AML-193 (cell line): Measurements from ENCODE around the gene SLC2A3.
"Not testable (repeated sequence)": the region's sequence is repeated elsewhere in the genome, so short reads cannot be mapped to it uniquely, and the experiment has no call there.

ENCODE experiments used
- DNase-seq, 2 experiments: peaks; one replicate each; lab custom pipeline; 2025; lab: John Stamatoyannopoulos, UW

SLC2A3 gene

DNA sequence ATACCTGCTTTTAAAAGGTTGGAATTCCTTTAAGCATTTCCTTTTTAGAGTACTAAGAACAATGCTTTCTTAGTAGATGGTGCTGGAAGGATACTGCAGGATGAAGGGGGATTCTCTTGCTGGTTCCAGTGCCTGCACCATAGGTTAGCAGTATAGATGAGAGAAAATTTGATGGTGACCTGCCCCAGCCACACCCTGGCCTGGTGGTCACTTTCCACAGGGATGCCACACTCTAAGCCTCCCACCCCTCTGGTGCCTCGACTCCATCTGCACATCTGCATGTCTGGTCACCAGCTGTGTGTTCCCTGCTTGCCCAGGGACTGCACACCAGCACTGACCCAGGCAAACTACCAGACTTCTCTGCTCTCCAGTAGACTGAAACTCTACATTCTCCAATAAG, 19.1 kb downstream of the SLC2A3 start:
- DNase-seq: no peak

DNA sequence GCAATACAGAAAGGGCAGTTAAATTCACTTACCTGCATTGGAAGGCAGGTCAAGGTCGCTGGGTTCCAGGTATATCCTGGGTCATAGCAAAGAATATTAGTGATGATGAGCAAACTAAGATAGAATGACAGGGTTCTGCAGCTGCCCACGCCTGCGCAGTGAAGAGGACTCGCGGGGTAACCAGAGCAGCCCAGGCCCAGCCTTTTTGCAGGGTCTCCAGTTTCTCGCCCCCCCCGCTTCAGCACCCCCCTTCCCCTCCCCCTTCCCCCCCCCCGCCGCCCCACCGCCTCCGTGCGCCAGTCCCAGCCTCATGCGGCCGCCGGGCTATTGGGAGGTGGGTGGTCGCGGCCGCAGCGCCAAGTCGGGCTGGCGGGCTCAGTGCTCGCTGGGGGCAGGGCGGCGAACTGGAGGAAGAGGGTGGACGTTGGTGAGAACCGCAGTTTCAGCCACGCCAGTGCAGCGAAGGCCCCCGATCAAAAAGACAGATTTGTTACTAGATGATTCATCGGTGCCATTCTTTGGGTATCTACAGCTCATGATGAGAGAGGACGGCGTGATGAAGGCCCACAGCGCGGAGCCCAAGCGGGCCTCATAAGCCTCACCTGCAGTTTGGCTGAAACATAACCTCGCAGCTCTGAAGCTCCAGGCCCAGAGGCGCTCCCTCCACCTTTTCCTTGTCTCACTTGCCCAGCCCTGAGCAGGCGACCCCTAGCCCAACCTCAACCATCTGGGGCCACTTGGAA, 20.2 kb downstream of the SLC2A3 start:
- no peak for DNase-seq

DNA sequence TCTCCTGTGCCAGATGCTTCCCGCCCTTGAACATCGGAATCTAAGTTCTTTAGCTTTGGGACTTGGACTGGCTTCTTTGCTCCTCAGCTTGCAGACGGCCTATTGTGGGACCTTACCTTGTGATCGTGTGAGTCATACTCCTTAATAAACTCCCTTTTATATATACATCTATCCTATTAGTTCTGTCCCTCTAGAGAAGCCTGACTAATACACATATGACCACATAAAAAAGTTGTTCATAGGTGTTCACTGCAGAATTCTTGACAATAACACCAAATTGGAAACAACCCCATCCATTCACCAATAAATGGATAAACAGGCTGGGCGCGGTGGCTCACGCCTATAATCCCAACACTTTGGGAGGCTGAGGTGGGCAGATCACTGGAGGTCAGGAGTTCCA, 25.9 kb downstream of the SLC2A3 start:
- not testable (repeated sequence) for DNase-seq

DNA sequence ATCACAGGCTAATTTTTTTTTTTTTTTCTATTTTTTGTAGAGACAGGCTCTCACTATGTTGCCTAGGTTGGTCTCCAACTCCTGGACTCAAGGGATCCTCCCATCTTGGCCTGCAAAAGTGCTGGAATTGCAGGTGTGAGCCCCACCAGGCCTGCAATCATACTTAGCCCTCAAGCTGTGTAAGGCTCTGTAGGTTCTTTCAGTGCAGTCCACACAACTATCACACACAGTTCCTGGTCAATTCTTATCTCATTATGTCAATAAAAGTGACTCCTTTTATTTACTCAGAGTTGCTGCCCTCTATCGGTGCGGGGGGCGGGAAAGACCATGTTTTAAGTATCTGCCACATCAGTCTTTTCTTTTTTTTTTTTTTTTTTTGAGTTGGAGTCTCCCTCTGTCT, 29.0 kb downstream of the SLC2A3 start:
- DNase-seq: no peak

- DNase-seq: not testable (repeated sequence)
These were observed 29.7 kb downstream of the SLC2A3 start for GRCh38 chr12:7906303-7906702.

- DNase-seq: not testable (repeated sequence)
These were observed 30.3 kb downstream of the SLC2A3 start for GRCh38 chr12:7905600-7906125.

DNA sequence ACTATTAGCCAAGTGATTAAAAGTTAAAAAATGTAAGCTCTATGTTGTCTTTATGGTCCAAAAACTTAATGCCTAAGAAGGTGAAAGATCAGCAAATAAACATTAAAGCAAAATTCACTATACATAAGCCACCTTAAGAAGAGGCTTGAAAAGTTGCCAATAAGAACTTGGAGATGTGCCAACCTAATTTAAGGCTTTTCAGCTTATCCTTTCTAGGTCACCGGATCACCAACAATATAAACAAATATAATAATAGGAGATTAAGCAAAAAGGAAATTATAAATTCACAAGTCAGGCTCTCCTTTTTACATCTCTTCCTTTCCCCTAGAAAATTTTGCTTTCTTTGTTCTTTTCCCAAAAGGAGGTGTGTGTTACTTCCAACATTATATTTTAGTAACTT, 30.9 kb downstream of the SLC2A3 start:
- DNase-seq: no peak

- not testable (repeated sequence) for DNase-seq
These were observed 33.6 kb downstream of the SLC2A3 start for GRCh38 chr12:7902416-7902815.

- no peak for DNase-seq
These were observed 36.2 kb downstream of the SLC2A3 start for GRCh38 chr12:7899755-7900154.

DNA sequence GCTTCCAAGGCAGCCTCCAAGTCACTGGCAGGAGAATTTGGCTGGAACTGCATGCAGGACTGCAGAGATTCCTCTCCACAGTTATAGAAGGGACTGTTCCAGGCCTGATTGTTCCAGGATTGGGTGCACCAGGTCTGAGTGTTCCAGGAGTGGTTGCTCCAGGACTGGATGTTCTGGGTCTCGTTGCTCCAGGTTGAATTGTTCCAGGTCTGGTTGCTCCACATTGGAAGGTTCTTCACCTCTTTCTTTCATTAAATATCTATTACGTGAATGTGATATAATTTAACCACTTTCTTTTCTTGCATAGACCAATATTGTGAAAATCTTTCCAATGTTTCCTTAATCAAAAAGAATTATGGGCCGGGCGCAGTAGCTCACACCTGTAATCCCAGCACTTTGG, 39.3 kb downstream of the SLC2A3 start:
- not testable (repeated sequence) for DNase-seq

- DNase-seq: no peak
These were observed 43.6 kb downstream of the SLC2A3 start for GRCh38 chr12:7892186-7892980.

GRCh38 chr12:7884689-7885088, 51.3 kb downstream of the SLC2A3 start:
- peak; percentile 24 to 26 for DNase-seq

- not testable (repeated sequence) for DNase-seq
These were observed 54.3 kb downstream of the SLC2A3 start for GRCh38 chr12:7881736-7882120.

DNA sequence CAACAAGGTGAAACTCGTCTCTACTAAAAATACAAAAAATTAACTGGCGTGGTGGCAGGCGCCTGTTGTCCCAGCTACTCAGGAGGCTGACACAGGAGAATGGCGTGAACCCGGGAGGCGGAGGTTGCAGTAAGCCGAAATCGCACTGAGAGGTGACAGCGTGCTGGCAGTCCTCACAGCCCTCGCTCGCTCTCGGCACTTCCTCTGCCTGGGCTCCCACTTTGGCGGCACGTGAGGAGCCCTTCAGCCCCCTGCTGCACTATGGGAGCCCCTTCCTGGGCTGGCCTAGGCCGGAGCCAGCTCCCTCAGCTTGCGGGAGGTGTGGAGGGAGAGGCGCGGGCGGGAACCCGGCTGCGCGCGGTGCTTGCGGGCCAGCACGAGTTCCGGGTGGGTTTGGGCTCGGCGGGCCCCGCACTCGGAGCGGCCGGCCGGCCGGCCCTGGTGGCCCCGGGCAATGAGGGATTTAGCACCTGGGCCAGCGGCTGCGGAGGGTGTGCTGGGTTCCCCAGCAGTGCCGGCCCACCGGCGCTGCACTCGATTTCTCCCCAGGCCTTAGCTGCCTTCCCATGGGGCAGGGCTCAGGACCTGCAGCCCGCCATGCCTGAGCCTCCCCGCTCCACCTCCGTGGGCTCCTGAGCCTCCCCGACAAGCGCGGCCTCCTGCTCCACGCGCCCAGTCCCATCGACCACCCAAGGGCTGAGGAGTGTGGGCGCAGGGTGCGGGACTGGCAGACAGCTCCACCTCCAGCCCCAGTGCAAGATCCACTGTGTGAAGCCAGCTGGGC, 54.8 kb downstream of the SLC2A3 start:
- DNase-seq: not testable (repeated sequence)

DNA sequence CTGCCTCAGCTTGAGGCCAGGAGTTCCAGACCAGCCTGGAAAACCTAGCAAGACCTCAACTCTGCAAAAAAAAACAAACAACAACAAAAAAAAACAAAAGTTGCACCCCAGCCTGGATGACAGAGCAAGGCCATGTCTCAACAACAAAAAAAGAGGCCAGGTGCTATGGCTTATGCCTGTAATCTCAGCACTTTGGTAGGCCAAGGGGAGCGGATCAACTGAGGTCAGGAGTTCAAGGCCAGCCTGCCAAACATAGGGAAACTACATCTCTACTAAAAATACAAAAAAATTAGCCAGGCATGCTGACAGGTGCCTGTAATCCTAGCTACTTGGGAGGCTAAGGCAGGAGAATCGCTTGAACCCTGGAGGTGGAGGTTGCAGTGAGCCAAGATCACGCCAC, 56.7 kb downstream of the SLC2A3 start:
- no peak for DNase-seq

DNA sequence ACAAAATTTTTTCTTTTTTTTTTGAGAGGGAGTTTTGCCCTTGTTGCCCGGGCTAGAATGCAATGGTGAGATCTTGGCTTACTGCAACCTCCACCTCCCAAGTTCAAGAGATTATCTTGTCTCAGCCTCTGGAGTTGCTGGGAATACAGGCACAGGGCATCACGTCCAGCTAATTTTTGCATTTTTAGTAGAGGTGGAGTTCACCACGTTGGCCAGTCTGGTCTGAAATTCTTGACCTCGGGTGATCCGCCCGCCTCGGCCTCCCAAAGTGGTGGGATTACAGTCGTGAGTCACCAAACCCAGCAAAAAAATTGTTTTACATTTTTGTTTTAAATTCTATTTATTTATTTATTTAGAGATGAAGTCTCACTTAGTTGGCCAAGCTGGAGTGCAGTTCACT, 58.6 kb downstream of the SLC2A3 start:
- DNase-seq: no peak

DNA sequence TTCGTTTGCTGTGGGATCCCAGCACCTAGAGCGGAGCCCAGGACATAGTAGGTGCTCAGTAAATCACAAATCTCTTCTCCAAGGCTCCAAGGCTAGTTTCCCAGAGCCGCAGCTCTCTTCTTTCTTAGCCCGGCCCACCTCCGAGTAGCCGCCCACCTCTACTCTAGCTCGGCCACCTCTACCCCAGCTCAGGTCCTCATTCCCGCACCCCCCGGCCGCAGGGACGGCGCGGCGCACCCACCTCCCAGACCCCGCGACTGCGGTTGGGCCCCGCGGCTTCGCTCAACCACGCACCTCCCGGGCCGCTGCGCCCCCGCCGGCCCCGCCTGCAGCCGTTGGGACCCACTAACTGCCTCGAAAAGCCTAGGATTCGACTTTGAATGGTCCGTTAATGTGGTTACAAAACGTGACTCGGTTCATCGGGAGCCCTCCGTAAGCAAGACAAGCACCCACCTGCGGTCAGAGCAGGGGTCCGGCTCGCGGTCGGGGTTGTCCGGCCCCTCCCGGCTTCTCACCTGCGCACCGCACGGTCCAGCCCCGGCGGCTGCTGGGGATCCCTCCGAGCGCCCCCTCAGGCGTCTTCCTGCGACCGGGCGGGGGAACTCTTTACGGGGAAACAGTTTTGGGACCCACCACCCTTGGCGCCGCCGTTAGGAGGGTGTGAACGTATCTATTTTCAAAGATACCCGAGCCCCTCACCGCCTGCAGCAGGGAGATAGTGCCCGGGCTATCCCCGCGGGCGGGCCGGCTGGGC, 63.2 kb downstream of the SLC2A3 start, which contains the start of gene SLC2A14:
Gene SLC2A14, minus strand, starts transcription at position 350 of the 754 bp plus-strand sequence. CDS start 3,035 bp downstream, outside the sequence.
- DNase-seq: no peak

- no peak for DNase-seq
These were observed 65.7 kb downstream of the SLC2A3 start for GRCh38 chr12:7870335-7870734.
